Urinary bladder (tissue), 4 donors: ENCODE measurements around the gene MBD2. TPM values are rescaled to one million over a fixed set of nuclear protein-coding genes. Genes with fewer than 3 reads are reported as not detected.

Source experiments
- DNase-seq: peaks from one replicate; pipeline ENCODE4 v3.0.0-alpha.2; 2015; ENCODE audit errors: extremely low spot score
- H3K27ac ChIP-seq: one replicate; pipeline ENCODE4 v1.5.1; 2013; ENCODE audit warnings: low read depth, mild to moderate bottlenecking, moderate library complexity
- H3K36me3 ChIP-seq: one replicate; pipeline ENCODE4 v1.6.1; 2013; ENCODE audit warnings: mild to moderate bottlenecking, moderate library complexity; ENCODE audit not compliant: insufficient read depth
- H3K4me1 ChIP-seq: one replicate; pipeline ENCODE4 v1.6.1; 2013; ENCODE audit warnings: mild to moderate bottlenecking, moderate library complexity; ENCODE audit not compliant: insufficient read depth
- H3K4me3 ChIP-seq: one replicate; pipeline ENCODE4 v1.5.1; 2013; ENCODE audit warnings: low read depth, low read length
- WGBS: extraction: QIAGEN DNeasy Blood & Tissue Kit; methylation state at CpG from one replicate; pipeline ENCODE4 v1.1.7; 2013; 5-methylcytosine and 5-hydroxymethylcytosine counted together
- polyA plus RNA-seq: library from polyadenylated mRNA; stranded (reverse); fragments of 200-250 nt; gene quantifications from one replicate; pipeline ENCODE4 v1.2.3, GENCODE V29; 2013
- total RNA-seq: library from RNA; depleted of rRNA; stranded (reverse); fragments of >200 nt; gene quantifications from one replicate; pipeline ENCODE4 v1.2.3, GENCODE V29; 2014
- donor health status: healthy with polysubstance abuse.
- donor health status: healthy.

Gene MBD2
- total and polyA plus RNA-seq, 2 donors, result 27.0 to 36.0 TPM

DNA sequence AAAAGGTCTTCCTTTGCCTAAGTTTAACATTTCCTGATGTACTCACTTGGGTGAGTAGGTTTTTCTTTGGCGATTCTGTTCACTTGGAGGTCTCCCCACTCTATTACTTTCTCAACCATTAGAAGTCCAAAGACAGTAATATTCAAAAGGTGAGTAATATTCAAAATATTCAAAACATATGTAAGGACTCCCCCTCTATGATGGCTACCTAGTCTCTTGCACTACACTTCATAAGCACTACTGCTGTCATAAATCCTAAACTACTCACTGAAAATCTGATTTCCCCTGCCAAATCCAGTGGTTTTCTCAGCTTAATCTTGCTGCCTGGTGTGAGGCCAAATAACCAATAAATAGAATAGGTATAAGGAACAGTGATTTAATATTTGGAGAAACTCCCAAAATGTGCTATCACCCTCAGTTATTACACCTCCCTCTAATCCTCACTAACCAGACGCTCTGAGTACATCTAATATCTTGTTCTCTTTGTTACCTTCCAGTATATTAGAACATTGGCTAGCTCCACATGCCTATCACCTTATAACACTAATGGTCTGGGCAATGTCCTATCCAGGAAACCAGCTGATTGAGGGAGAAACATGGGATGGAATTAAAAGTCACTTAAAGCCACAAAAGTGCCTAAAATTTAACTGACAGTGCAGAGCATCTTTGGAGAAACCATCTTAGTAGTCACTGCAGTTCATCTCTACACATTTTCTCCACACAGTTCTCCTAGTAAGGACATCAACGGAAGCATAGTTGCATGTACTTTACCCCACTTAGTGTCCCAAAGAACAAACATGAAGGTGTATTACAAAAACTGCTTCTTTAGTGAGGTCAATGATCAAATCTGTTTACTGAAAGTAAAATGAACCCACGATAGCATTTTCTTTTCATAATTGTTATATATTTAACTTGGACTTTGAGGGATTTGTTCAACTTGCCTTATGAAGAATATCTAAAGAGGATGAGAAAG lies 54.8 kb downstream of the MBD2 start:
- Histone ChIP-seq H3K4me3 (no peak overlapping the region), H3K4me1 (no peaks in the 10 kb centered on the region)
- WGBS, result 88% methylated on average over 4 of the region's 4 CpGs

DNA sequence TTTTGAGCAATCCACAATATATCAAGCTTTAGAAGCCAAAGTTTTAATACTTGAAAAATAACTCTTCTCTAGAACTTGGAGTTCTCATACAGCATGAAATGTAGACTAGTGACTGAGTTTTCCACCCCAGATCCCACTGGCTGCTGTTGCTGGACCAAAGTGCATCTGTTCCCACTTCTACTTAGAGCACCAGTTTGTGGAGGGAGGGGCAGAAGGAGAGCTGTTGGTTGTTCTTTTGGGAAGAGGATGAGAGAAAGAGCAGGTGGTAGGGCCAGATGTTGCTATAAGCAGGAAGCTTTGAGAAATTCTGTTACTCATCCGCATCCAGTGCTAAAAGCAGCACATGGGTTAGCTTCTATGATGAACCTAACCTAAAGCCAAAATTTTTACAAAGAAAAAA lies 59.0 kb downstream of the MBD2 start:
- WGBS, result 97% methylated on average over 1 of the region's 1 CpG
- Histone ChIP-seq H3K27ac (no peak overlapping the region), H3K4me1 (no peaks in the 10 kb centered on the region), H3K4me3 (no peak overlapping the region), H3K36me3 (peaks cover 7% of the 10 kb centered on the region)
- DNase-seq, result no peak

More for the DNA sequence above, 54.8 kb downstream of the MBD2 start:
- no peak overlapping the region for H3K27ac ChIP-seq
- no peak for DNase-seq
- H3K36me3 ChIP-seq, result peaks cover 8% of the 10 kb centered on the region

DNA sequence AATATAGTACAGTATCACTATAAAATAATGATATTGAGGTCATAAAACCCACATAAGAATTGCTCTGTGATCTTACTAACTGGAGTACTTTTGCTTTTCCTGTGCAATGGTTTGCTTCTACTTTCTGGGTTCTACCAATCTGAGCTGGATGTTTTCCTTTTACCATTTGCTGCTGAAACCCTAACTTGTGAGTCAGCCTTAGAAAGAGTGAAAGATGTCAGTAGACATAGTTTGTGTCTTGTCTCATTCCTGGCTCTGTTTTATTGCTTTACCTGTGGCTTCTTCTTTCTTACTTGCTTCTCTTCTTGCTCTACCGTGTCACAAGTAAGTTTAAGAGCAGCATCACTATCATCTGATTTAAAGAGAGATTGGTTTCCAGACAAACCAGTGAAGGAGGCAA lies 61.0 kb downstream of the MBD2 start:
- H3K4me1 ChIP-seq, result no peaks in the 10 kb centered on the region
- H3K36me3 ChIP-seq, result peaks cover 7% of the 10 kb centered on the region
- no peak for DNase-seq
- WGBS, result 89% methylated on average over 1 of the region's 1 CpG
- H3K4me3 ChIP-seq, result no peak overlapping the region
- no peak overlapping the region for H3K27ac ChIP-seq

DNA sequence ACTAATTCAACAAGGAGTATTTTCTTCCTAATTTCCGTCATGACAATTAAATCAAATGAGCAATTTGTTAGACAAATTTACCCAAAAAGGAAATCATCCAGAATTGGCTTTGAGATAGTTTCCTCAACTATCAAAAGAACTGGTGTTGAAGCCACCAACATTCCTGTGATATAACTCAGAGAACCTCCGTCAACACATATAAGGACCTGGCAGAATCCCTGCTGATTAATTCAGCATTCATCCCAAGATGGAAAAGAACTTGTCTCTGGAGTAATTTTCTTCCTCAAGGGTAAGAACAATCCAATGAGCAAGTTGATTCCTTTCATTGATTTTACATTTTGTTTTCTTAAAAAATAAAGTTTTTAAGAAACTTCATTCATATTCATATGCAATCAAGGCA lies 62.0 kb downstream of the MBD2 start:
- peaks cover 10% of the 10 kb centered on the region for H3K36me3 ChIP-seq
- no peak overlapping the region for H3K27ac ChIP-seq
- no peak overlapping the region for H3K4me3 ChIP-seq
- 92% methylated on average over 2 of the region's 2 CpGs for WGBS
- no peaks in the 10 kb centered on the region for H3K4me1 ChIP-seq
- no peak for DNase-seq

DNA sequence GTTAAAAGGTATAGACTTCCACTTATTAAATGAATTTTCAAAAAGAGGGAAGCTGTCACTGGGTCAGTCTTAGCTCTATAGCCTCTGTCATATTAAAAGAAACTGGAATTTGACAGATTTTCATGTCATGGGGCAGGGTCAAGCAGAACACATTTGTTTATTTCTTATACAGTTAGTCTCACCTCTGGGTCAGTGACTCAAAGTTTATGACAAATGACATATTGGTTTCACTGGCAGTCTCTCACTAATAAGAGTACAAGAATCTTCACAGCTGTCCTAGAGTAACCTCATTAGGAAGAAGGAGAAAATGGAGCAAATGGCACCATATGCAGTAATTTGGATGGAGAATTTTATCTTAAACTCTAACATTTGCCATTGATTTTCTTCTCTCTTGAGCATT lies 63.2 kb downstream of the MBD2 start:
- Histone ChIP-seq H3K36me3 (peaks cover 10% of the 10 kb centered on the region), H3K27ac (no peak overlapping the region), H3K4me1 (no peaks in the 10 kb centered on the region), H3K4me3 (no peak overlapping the region)
- no peak for DNase-seq

DNA sequence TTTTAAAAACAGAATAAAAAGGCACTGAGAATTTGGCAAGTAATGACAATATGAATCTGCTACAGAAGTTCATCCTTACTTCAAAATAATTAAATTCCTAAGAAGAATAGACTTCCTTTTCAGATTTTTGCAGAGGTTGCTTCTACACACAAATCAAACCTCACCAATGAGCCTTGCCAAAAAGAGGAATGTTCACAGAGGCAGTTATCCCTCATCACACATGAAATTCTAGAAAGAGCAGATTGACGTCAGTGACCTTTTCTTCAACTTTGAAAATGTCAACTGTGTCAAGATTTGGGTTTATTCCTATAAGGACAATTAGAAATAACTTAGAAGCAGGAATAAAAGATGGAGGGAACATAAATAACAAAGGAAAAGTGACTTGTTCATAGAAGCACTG lies 64.6 kb downstream of the MBD2 start:
- Histone ChIP-seq H3K4me1 (no peaks in the 10 kb centered on the region), H3K4me3 (no peak overlapping the region)
- 84% methylated on average over 1 of the region's 1 CpG for WGBS

DNA sequence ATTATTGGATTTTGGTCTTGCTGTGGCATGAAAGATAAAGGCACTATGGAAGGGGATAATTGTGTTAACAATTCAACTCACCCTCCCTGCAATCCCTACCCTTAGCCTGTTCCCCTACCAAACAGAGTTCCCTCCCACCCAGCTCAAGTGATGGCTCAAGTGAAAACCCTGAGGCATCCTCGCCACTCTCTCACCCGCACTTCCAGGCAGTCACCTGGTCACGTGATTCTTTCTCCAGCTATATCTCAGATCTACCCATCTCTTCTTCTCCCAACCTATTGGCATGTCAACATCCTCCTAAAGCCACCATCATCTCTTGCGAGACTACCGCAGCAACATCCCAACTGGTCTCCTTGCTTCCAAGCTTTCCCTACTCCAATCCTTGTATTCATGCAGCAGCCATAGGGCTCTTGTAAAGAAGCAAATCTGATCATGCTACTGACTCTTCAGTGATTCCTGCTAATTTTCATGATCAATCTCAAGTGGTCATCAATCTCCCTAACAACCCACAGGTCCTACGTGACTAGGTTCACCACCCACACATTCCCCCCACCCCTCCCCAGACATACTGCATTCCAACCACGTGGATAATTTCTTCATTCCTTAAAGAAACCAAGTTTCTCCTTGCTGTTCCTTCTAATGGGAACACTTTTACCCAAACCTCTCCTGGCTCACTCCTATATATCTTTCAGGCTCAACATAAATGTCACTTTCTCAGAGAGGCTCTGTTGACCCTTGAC lies 66.7 kb downstream of the MBD2 start:
- Histone ChIP-seq H3K4me1 (no peaks in the 10 kb centered on the region), H3K36me3 (peaks cover 3% of the 10 kb centered on the region), H3K27ac (no peak overlapping the region), H3K4me3 (no peak overlapping the region)
- no peak for DNase-seq
- WGBS, result 92% methylated on average over 7 of the region's 7 CpGs

More for the DNA sequence above, 64.6 kb downstream of the MBD2 start:
- Histone ChIP-seq H3K36me3 (peaks cover 7% of the 10 kb centered on the region), H3K27ac (no peak overlapping the region)
- no peak for DNase-seq

DNA sequence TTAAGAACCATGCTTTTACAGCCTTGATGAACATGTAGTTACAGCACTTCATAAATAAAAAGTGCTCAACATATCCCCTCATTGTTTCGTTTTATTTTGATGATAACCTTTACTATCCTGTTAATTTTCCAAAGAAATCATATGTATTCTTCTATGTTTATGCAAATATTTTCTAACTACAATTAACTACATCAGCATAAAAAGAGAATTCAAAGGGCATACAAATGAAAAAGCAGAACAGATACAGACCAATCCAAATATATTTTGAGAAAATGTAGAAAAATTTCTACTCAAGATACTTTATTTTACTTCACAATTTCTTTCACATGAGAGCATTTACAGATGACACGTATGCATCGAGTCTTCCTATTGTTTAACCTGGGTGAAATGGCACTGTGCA lies 69.1 kb downstream of the MBD2 start:
- 81% methylated on average over 3 of the region's 3 CpGs for WGBS
- DNase-seq, result no peak
- H3K27ac ChIP-seq, result no peak overlapping the region
- no peaks in the 10 kb centered on the region for H3K4me1 ChIP-seq
- no peak overlapping the region for H3K4me3 ChIP-seq
- H3K36me3 ChIP-seq, result peaks cover 3% of the 10 kb centered on the region

DNA sequence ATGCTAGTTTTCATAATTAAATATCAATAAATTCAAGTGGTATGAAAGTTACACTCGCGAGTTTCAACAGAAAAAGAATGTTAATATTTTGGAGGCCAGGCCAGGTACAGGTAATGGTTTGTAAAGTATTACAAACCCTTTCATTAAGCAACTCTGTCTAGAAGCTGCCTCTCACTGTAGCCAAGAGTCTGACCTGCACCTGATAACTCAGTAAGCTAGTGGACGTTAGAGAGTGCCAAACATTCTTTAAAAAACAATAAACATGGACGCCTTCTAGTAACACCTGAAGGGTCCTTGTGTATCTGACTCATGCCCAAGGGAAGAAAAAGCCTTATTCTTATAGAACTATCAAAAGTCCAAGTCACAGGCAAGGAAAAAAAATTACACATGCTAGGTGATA lies 70.2 kb downstream of the MBD2 start:
- WGBS, result 80% methylated on average over 4 of the region's 4 CpGs
- Histone ChIP-seq H3K4me1 (peaks cover 2% of the 10 kb centered on the region), H3K36me3 (peaks cover 3% of the 10 kb centered on the region), H3K4me3 (no peak overlapping the region), H3K27ac (no peak overlapping the region)
- no peak for DNase-seq

DNA sequence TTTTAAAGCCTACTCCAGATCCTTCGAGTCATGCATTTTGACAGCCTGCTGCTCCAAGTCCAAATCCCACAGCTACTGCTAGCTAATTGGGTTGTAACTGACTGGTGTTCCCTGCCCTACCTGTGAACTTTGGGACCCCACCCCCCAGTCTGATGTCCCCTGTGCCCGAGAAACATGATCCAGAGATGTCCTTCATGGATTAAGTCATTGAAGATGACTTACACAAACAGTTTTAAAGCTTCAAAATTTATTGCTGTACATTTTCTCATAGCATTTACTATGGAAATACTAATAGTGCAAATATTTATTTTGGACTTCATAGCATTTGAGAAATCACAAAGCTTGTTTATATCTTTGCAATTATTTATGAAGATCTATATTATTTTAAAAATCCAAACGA lies 73.1 kb downstream of the MBD2 start:
- H3K36me3 ChIP-seq, result no peaks in the 10 kb centered on the region
- peaks cover 2% of the 10 kb centered on the region for H3K4me1 ChIP-seq
- WGBS, result 55% methylated on average over 3 of the region's 3 CpGs
- H3K4me3 ChIP-seq, result no peak overlapping the region
- DNase-seq, result no peak
- H3K27ac ChIP-seq, result no peak overlapping the region

DNA sequence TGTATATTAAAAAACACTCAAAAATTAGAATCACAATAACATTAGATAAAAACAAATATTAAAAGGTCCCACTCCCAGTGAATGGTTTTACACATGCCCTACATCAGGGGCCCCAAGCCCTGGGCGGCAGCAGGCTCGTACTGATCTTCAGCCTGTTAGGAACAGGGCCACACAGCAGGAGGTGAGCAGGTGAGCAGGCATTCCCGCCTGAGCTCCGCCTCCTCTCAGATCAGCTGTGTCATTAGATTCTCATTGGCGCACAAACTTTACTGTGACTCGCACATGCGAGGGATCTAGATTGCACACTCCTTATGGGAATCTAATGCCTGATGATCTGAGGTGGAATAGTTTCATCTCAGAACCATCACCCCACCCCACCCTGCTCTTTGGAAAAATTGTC lies 74.2 kb downstream of the MBD2 start:
- Histone ChIP-seq H3K27ac (no peak overlapping the region), H3K36me3 (no peaks in the 10 kb centered on the region), H3K4me3 (no peak overlapping the region), H3K4me1 (peaks cover 2% of the 10 kb centered on the region)
- DNase-seq, result no peak
- 95% methylated on average over 7 of the region's 7 CpGs for WGBS

DNA sequence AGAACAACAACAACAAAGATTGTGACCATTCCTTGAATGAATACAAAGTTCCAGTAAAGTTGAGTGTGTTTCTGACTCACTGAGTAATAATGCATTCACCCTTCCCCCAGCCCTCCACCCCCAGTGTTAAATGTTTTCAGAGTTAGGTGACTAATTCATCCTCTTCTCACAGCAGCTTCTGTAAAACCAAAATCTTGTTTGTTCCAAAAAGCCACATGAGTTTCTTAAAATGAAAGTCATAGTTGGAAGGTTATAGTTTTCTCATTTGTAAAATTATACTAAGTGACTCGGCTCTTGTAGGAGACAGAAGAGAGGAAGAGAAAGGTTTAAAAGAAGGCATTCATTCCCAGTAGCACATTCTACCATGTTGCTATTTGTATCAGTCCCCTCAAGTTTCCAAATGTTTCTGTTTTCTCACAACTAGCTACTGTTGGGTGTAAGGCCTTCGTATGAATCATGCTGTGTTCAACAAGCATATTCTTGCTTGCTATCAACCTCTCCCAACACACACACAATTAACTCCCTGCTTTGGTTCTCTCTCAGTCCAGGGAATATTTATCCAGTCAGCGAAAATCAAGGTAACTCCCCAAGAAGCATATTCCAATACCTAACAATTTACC lies 75.3 kb downstream of the MBD2 start:
- 70% methylated on average over 3 of the region's 3 CpGs for WGBS
- Histone ChIP-seq H3K4me3 (no peak overlapping the region), H3K4me1 (peaks cover 2% of the 10 kb centered on the region), H3K27ac (no peak overlapping the region), H3K36me3 (no peaks in the 10 kb centered on the region)
- no peak for DNase-seq

DNA sequence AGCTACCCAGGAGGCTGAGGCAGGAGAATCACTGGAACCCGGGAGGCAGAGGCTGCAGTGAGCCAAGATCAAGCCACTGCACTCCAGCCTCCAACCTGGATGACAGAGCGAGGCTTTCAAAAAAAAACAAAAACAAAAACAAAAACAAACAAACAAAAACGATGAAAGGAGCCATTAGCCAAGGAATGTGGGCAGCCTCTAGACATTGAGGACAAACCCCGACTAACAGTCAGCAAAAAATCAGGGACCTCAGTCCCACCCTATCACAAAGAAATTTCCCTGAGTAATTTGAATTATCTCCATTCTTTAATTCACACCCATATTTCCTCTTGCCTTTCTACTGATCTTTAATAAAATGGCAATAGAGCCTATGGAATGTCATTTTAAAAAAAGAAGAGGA lies 75.8 kb downstream of the MBD2 start:
- Histone ChIP-seq H3K4me3 (no peak overlapping the region), H3K4me1 (peaks cover 2% of the 10 kb centered on the region), H3K36me3 (no peaks in the 10 kb centered on the region), H3K27ac (no peak overlapping the region)
- DNase-seq, result no peak
- 93% methylated on average over 4 of the region's 4 CpGs for WGBS

DNA sequence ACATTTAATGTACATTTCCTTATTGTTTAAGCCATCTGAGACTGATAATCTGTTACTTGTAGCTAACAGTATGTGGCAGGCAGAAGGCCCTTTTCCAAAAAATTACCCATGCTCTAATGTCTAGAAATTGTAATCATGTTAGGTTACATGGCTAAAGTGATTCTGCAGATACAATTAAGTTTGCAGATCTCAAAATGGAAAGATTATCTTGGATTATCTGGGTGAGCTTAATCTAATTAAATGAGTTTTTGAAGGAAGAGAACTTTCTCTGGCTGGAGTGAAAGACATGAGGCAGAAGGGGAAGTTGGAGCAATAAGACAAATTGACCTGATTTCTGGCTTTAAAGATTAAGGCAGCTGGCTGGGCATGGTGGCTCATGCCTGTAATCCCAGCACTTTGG lies 76.3 kb downstream of the MBD2 start:
- no peak overlapping the region for H3K4me3 ChIP-seq
- no peak for DNase-seq
- H3K36me3 ChIP-seq, result no peaks in the 10 kb centered on the region
- H3K4me1 ChIP-seq, result peaks cover 2% of the 10 kb centered on the region
- H3K27ac ChIP-seq, result no peak overlapping the region
